ENCODE data around the gene GTF2F1. TPM values are rescaled to one million over a fixed set of nuclear protein-coding genes. Genes with fewer than 3 reads are reported as not detected.
A peak's percentile ranks its signal among the peaks of the same experiment; 100 is the strongest.

GTF2F1 gene
- total RNA-seq, 2 experiments from 2014 or later = 67.0 to 70.9 TPM

DNA sequence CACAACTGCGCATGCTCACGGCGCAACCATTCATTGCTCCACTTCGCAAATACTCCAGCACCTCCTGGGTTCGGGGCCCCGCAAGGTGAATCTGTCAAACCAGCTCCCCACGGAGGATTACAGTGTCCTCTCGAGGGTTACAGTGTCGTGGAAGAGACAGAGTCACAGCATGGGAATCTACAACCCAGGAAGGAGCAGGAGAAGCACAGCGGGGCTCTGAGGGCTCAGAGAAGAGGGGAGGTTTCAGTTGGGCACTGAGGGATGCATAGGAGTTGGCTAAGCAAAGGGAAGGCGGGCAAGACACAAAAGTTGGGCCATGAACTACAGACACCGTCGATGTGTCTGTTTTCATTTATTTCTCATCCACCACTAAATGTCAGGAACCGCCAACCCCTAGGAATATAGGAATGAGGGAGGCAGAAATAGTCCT is 1.0 kb upstream of the GTF2F1 start:
- DNase-seq = no peak
- H3K36me3 Mint-ChIP-seq = peaks cover 17% of the 10 kb centered on the region
- peak overlapping the region; percentile 93 for H3K27ac Mint-ChIP-seq
- H3K27me3 Mint-ChIP-seq = no peaks in the 10 kb centered on the region
- CTCF ChIA-PET = interaction anchor here (0.8 kb wide), 1 partner anchor 31 kb away, joined by 3 read pairs; the partner anchor contains the start of gene KHSRP
- intact Hi-C loops (cut with micrococcal nuclease) = loop anchor here (1.0 to 2.0 kb wide), 4 partner anchors 21 to 67 kb away; partner anchors contain the start of gene CLPP
- POLR2A ChIA-PET = interaction anchor here (1.0 to 1.5 kb wide), 4 partner anchors 17 to 87 kb away, joined by 3 to 6 read pairs (median 3); partner anchors contain the start of gene DENND1C
- H3K4me3 Mint-ChIP-seq = peak overlapping the region; percentile 94
- H3K9me3 Mint-ChIP-seq = no peaks in the 10 kb centered on the region
- H3K4me1 Mint-ChIP-seq (ENCODE audit: low read depth) = peaks cover 24% of the 10 kb centered on the region

DNA sequence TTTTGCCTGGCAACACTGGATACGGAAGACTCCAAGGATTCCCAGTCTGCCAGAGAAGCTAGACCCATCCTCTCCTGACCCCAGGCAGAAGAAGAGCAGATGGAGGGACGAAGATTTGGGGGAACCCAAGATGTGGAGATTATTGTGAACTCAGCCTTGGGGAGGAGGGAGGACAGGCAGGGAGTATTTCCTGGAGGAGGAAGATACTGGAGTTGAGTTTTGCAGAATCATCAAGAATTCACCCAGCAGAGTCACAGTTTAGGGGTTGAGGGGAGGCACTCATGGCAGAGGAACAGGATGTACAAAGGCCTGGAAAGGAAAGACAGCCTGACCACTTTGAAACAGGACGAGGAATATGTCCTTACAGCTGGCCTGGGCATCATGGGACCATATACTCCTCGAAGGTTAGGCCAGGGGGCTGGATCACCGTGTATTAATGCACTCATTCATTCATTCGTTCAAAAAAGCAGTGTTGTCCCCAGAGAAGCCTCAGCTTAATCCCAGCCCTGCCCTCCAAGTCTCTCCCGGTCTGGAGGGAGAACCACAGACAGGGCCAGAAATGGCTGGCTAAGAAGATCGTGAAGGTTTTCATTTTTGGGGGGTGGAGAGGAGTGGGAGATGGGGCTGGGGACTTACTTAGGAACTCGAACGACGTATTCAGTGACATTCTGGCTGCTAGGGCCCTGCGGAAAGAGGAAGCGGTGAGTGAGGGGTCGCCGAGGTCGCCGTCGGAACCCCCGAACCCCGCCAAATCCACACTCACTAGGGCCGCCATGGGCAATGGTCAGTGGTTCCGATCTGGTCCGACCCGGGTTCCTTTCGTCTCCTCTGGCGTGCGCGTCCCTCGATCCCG is 517 bp downstream of the GTF2F1 start:
- peaks cover 24% of the 10 kb centered on the region for H3K4me1 Mint-ChIP-seq (ENCODE audit: low read depth)
- intact Hi-C loops (cut with micrococcal nuclease) = loop anchor here (1.0 to 2.0 kb wide), 4 partner anchors 19 to 68 kb away; partner anchors contain the start of gene CLPP
- ChIA-PET POLR2A (interaction anchor here (0.6 to 1.5 kb wide), 4 partner anchors 20 to 89 kb away, joined by 3 to 6 read pairs (median 4); partner anchors contain the start of genes ALKBH7, DENND1C and KHSRP), CTCF (no interaction called here)
- no peaks in the 10 kb centered on the region for H3K27me3 Mint-ChIP-seq
- no peak for DNase-seq
- peak overlapping the region; percentile 93 for H3K27ac Mint-ChIP-seq
- no peaks in the 10 kb centered on the region for H3K9me3 Mint-ChIP-seq
- peaks cover 28% of the 10 kb centered on the region for H3K36me3 Mint-ChIP-seq
- peak overlapping the region; percentile 94 for H3K4me3 Mint-ChIP-seq

GRCh38 chr19:6387372-6387771 is 5.6 kb downstream of the GTF2F1 start:
- no peak overlapping the region for H3K4me3 Mint-ChIP-seq
- CTCF ChIA-PET = no interaction called here
- H3K4me1 Mint-ChIP-seq (ENCODE audit: low read depth) = peaks cover 13% of the 10 kb centered on the region
- no peaks in the 10 kb centered on the region for H3K9me3 Mint-ChIP-seq
- no peak for DNase-seq
- peaks cover 52% of the 10 kb centered on the region for H3K36me3 Mint-ChIP-seq
- intact Hi-C loops (cut with micrococcal nuclease) = no loop called here
- H3K27me3 Mint-ChIP-seq = no peaks in the 10 kb centered on the region
- POLR2A ChIA-PET = no interaction called here
- no peak overlapping the region for H3K27ac Mint-ChIP-seq

DNA sequence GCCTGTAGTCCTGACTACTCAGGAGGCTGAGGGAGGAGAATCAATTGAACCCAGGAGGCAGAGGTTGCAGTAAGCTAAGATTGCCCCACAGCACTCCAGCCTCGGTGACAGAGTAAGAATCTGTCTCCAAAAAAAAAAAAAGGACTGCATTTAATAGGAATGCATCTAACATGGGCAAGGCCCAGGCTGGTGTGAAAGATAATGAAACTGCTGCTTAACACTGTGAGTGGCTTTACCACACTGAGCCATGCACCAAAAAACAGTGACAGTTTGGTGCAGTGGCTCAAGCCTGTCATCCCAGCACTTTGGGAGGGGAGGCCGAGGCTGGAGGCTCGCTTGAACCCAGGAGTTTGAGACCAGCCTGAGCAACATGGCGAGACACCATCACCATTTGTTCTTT is 8.6 kb downstream of the GTF2F1 start:
- H3K4me3 Mint-ChIP-seq = no peak overlapping the region
- no peaks in the 10 kb centered on the region for H3K9me3 Mint-ChIP-seq
- DNase-seq = no peak
- intact Hi-C loops (cut with micrococcal nuclease) = no loop called here
- peaks cover 57% of the 10 kb centered on the region for H3K36me3 Mint-ChIP-seq
- no peaks in the 10 kb centered on the region for H3K4me1 Mint-ChIP-seq (ENCODE audit: low read depth)
- CTCF ChIA-PET = no interaction called here
- no peaks in the 10 kb centered on the region for H3K27me3 Mint-ChIP-seq
- POLR2A ChIA-PET = no interaction called here
- H3K27ac Mint-ChIP-seq = no peak overlapping the region

- Mint-ChIP-seq H3K27ac (no peak overlapping the region), H3K27me3 (no peaks in the 10 kb centered on the region), H3K4me3 (no peak overlapping the region), H3K4me1 (ENCODE audit: low read depth) (no peaks in the 10 kb centered on the region), H3K9me3 (no peaks in the 10 kb centered on the region), H3K36me3 (peaks cover 52% of the 10 kb centered on the region)
- intact Hi-C loops (cut with micrococcal nuclease) = no loop called here
- ChIA-PET CTCF (interaction anchor here (0.6 kb wide), 1 partner anchor 153 kb away, joined by 3 read pairs; no protein-coding TSS in a partner anchor), POLR2A (no interaction called here)
- no peak for DNase-seq
These were observed 9.8 kb downstream of the GTF2F1 start for GRCh38 chr19:6383188-6383587.

GRCh38 chr19:6381030-6381750 is 11.8 kb downstream of the GTF2F1 start:
- intact Hi-C loops (cut with micrococcal nuclease) = no loop called here
- Mint-ChIP-seq H3K4me3 (no peak overlapping the region), H3K9me3 (no peaks in the 10 kb centered on the region), H3K36me3 (peaks cover 39% of the 10 kb centered on the region), H3K27me3 (no peaks in the 10 kb centered on the region), H3K4me1 (ENCODE audit: low read depth) (no peaks in the 10 kb centered on the region), H3K27ac (no peak overlapping the region)
- DNase-seq = no peak
- POLR2A ChIA-PET = no interaction called here
- CTCF ChIA-PET = no interaction called here

DNA sequence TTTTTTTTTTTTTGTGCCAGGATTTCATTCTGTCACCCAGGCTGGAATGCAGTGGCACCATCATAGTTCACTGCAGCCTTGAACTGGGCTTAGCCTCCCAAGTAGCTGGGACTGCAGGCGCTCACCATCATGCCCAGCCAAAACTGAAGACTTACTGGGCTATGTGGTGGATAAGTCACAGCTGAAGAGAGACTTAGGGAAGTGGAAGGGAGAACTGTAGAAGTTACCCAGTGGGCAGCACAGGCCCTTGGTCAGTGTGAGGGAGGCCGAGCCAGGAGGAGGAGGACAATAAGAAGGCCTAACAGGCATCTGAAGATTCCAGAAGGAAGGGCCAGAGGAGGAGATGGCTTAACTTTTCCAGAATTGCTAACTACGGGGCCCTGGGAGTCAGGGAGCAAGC is 13.2 kb downstream of the GTF2F1 start:
- intact Hi-C loops (cut with micrococcal nuclease) = loop anchor here (10.0 kb wide), 1 partner anchor 355 kb away; the partner anchor contains the start of genes GPR108 and TRIP10
- no peaks in the 10 kb centered on the region for H3K4me1 Mint-ChIP-seq (ENCODE audit: low read depth)
- ChIA-PET CTCF (no interaction called here), POLR2A (no interaction called here)
- peaks cover 31% of the 10 kb centered on the region for H3K36me3 Mint-ChIP-seq
- no peak overlapping the region for H3K27ac Mint-ChIP-seq
- H3K27me3 Mint-ChIP-seq = no peaks in the 10 kb centered on the region
- DNase-seq = no peak
- H3K4me3 Mint-ChIP-seq = no peak overlapping the region
- no peaks in the 10 kb centered on the region for H3K9me3 Mint-ChIP-seq

DNA sequence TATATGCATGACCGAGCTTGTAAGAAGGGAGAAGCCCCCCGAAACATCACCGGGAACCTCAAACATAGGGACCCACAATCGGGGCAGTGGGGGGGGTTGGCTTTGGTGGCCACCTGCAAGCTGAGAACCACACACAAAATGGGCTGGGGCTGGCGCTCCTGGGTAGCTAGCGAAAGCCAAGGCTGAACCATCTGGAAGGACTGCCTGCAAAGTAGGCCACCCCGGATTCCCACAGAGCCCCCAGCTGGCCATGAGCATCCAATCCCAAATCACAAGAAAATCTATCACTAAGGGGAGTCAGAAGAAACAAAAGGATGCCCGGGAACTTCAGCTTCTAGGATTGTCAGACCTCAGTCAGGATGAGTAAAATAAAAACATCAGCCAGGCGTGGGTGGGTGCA is 14.5 kb downstream of the GTF2F1 start:
- CTCF ChIA-PET = no interaction called here
- no peak for DNase-seq
- POLR2A ChIA-PET = no interaction called here
- intact Hi-C loops (cut with micrococcal nuclease) = loop anchor here (10.0 kb wide), 1 partner anchor 356 kb away; the partner anchor contains the start of genes GPR108 and TRIP10
- peaks cover 4% of the 10 kb centered on the region for H3K4me1 Mint-ChIP-seq (ENCODE audit: low read depth)
- no peaks in the 10 kb centered on the region for H3K27me3 Mint-ChIP-seq
- H3K36me3 Mint-ChIP-seq = peaks cover 27% of the 10 kb centered on the region
- H3K4me3 Mint-ChIP-seq = no peak overlapping the region
- no peak overlapping the region for H3K27ac Mint-ChIP-seq
- H3K9me3 Mint-ChIP-seq = no peaks in the 10 kb centered on the region

- Mint-ChIP-seq H3K9me3 (no peaks in the 10 kb centered on the region), H3K4me1 (ENCODE audit: low read depth) (peaks cover 7% of the 10 kb centered on the region), H3K4me3 (no peak overlapping the region), H3K36me3 (peaks cover 22% of the 10 kb centered on the region), H3K27ac (no peak overlapping the region), H3K27me3 (no peaks in the 10 kb centered on the region)
- no peak for DNase-seq
- CTCF ChIA-PET = no interaction called here
- POLR2A ChIA-PET = no interaction called here
- intact Hi-C loops (cut with micrococcal nuclease) = loop anchor here (10.0 kb wide), 1 partner anchor 357 kb away; the partner anchor contains the start of genes GPR108 and TRIP10
These were observed 14.9 kb downstream of the GTF2F1 start for GRCh38 chr19:6378041-6378440.

DNA sequence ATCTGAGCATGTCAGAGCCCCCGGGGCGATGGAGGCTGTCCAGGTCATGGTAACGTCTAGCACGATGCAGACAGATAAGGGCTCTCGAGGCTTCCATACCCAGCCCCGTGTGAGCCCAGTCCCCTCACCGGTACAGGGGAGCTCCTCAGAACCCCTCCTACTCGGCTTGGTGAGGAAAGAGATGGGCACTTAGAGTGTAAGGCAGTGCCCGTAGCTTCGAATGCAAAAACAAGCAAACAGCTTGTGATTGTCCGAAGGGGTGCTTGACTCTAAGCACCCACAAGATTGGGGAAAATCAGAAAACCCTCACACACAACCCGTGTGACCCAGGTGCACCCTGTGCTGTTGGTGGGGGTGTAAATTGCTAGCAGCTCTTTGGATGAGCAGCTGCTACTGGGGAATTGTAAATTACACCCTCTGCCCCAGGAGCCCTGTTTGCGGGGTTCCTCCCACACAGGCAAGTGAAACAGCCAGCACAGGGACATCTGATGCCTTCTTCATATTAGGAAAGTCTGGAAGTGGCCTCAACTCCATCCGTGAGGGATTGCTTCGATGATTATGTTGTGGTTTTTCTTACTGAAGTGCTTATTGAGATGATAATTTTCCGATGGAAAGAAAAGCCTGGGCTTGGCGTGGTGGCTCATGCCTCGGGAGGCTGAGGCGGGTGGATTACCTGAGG is 16.3 kb downstream of the GTF2F1 start:
- Mint-ChIP-seq H3K9me3 (no peaks in the 10 kb centered on the region), H3K27me3 (no peaks in the 10 kb centered on the region), H3K4me3 (no peak overlapping the region), H3K27ac (no peak overlapping the region), H3K4me1 (ENCODE audit: low read depth) (peaks cover 11% of the 10 kb centered on the region), H3K36me3 (peaks cover 17% of the 10 kb centered on the region)
- POLR2A ChIA-PET = no interaction called here
- intact Hi-C loops (cut with micrococcal nuclease) = loop anchor here (10.0 kb wide), 1 partner anchor 358 kb away; the partner anchor contains the start of genes GPR108 and TRIP10
- CTCF ChIA-PET = no interaction called here
- no peak for DNase-seq

DNA sequence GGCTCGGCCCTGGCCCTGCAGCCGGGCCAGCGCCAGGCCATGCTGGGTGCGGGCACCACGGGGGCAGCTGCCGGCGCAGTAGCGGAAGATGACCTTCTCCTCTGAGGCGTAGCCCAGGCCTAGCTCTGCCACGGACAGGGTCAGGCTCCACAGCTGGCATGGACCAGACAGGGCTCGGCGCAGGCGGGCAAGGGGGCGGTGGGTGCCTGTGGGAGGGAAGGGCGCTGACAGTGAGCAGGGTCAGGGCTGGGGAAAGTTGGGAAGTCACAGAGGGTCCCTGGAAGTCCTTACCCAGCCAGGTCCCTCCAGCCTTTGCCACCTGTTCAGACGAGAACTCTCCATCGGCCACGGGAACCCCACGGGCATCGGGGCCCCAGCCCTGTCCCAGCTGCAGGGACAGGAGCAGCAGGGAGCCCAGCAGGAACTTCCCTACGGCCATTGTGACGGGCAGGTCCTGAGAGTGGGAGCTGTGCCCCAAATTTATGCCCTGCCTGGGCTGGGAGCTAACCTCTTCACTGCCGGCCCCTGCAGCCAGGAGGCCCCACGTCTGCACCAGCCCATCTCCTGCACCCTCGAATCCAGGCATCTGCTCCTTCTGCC is 17.5 kb downstream of the GTF2F1 start, which contains the start of gene PSPN:
PSPN (minus strand) TSS at position 523 of the 600 bp plus-strand sequence; CDS start at position 439, 84 bp downstream.
- H3K4me1 Mint-ChIP-seq (ENCODE audit: low read depth) = peaks cover 11% of the 10 kb centered on the region
- H3K9me3 Mint-ChIP-seq = no peaks in the 10 kb centered on the region
- H3K27ac Mint-ChIP-seq = no peak within 1 kb of the TSS
- no peak for DNase-seq
- ChIA-PET CTCF (no interaction called here), POLR2A (no interaction called here)
- intact Hi-C loops (cut with micrococcal nuclease) = loop anchor here (10.0 kb wide), 1 partner anchor 359 kb away; the partner anchor contains the start of genes GPR108 and TRIP10
- no peak within 1 kb of the TSS for H3K4me3 Mint-ChIP-seq
- peaks cover 9% of the 10 kb centered on the region for H3K36me3 Mint-ChIP-seq
- no peaks in the 10 kb centered on the region for H3K27me3 Mint-ChIP-seq

Measured in activated CD4-positive, alpha-beta memory T cell treated with anti-CD3 and anti-CD28 coated beads for 36 hours (primary cell).